Measurements from ENCODE around the gene ADCY5.
A peak's percentile ranks its signal among the peaks of the same experiment; 100 is the strongest.

The ADCY5 gene

DNA sequence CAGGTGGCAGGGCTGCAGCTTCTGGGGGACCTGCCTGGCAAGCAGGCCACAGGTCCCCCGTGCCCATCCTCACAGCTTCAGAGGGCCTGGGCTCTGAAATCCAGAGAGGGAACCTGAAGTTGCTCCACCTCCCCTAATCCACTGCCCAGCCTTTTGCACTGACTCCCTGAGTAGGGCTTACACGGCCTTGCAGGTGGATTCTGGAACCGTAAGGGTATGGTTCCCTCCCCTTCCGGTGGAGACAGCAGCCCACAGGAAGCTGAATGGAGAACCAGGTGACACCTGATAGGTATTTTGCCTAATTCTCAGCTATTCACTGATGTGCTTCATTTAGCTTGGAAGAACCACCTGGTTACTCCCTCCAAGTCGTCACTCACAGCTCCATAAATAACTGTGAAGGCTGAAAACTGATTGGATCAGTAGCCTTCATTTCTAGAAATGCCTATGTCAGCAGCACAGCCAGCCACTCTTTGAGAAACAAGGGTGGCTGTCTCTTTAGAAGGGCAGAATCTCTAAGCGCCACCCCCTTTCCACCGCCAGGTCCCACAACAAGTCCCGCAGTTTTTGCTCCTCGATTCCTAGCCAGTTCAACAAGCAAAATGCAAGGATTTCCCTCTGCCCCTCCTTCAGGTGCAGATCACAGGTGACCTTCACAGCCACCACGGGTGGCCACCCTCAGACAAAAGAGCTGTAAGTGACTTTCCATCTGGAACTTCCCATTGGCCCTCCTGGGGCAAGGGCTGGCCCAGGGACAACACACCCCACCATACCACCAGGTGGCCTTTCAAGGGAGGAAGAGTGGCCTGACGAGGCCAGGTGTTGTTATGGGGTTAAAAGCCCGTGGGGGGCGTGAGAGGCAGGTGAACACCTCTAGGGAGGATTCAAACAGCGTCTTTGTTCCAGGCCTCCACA is 134.3 kb downstream of the ADCY5 start:
- TF ChIP-seq, protein P1, sequence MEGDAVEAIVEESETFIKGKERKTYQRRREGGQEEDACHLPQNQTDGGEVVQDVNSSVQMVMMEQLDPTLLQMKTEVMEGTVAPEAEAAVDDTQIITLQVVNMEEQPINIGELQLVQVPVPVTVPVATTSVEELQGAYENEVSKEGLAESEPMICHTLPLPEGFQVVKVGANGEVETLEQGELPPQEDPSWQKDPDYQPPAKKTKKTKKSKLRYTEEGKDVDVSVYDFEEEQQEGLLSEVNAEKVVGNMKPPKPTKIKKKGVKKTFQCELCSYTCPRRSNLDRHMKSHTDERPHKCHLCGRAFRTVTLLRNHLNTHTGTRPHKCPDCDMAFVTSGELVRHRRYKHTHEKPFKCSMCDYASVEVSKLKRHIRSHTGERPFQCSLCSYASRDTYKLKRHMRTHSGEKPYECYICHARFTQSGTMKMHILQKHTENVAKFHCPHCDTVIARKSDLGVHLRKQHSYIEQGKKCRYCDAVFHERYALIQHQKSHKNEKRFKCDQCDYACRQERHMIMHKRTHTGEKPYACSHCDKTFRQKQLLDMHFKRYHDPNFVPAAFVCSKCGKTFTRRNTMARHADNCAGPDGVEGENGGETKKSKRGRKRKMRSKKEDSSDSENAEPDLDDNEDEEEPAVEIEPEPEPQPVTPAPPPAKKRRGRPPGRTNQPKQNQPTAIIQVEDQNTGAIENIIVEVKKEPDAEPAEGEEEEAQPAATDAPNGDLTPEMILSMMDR (IDR thresholded peaks at IDR 0.05) = no peak
- DNase-seq (ENCODE audit: low spot score) = no peak
- H3K4me3 ChIP-seq = no peak overlapping the region
- H3K27ac ChIP-seq = peak overlapping the region; percentile 16 to 27

- DNase-seq (ENCODE audit: low spot score) = no peak
These were observed 135.0 kb downstream of the ADCY5 start for GRCh38 chr3:123313889-123314288.

GRCh38 chr3:123312331-123313265 is 136.3 kb downstream of the ADCY5 start:
- no peak overlapping the region for H3K4me3 ChIP-seq
- H3K27ac ChIP-seq = peak overlapping the region in 1 of 2 donors; percentile 35
- TF ChIP-seq, protein P1 (IDR thresholded peaks at IDR 0.05) = no peak
- no peak for DNase-seq (ENCODE audit: low spot score)

More at GRCh38 chr3:123313889-123314288, 135.0 kb downstream of the ADCY5 start:
- Histone ChIP-seq H3K4me3 (no peak overlapping the region), H3K27ac (peak overlapping the region; percentile 16 to 27)
- TF ChIP-seq, protein P1 (IDR thresholded peaks at IDR 0.05) = no peak

DNA sequence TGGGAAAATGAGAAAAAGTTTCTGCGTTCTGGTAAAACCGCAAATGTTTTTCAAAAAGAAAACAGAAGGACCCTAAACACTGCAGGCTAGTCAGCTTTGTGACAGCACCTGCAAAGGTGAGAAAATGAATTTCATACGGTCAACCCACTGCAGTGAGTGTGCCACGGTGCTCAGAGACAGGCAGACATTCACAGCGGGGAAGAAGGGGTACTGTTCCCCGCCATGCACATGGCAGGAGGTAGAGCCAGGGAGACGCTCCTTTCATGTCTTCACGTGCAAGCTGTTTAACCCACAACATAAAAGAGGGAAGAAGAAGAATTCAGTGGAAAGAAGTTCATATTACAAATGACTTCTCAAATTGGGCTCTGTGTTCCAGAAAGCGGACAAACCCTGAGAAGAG is 137.7 kb downstream of the ADCY5 start:
- Histone ChIP-seq H3K27ac (no peak overlapping the region), H3K4me3 (no peak overlapping the region)
- no peak for DNase-seq (ENCODE audit: low spot score)
- TF ChIP-seq, protein P1 (IDR thresholded peaks at IDR 0.05) = no peak

DNA sequence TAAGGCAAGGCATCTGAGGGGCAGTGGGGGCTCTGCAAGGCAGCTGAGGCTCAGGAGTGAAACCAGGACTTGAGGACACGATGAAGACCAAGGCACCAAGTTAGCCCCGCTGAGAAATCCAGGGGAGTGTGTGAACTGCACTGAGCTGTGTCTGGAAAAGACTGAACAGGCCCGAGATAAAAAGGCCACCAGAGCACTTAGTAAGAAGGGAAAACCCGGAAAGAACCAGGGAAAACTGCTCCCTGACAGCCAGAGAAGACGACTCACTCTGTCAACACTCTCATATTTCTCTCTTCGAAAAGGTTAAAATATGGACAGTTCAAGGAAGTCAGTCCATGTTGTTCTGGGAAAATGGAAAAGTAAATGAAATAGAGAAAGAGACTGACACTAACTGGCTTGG is 138.1 kb downstream of the ADCY5 start:
- TF ChIP-seq, protein P1 (IDR thresholded peaks at IDR 0.05) = no peak
- no peak for DNase-seq (ENCODE audit: low spot score)

GRCh38 chr3:123310186-123310585 is 138.7 kb downstream of the ADCY5 start:
- no peak for DNase-seq (ENCODE audit: low spot score)

More for the DNA sequence above, 138.1 kb downstream of the ADCY5 start:
- no peak overlapping the region for H3K27ac ChIP-seq
- no peak overlapping the region for H3K4me3 ChIP-seq

More at GRCh38 chr3:123310186-123310585, 138.7 kb downstream of the ADCY5 start:
- Histone ChIP-seq H3K4me3 (no peak overlapping the region), H3K27ac (no peak overlapping the region)
- TF ChIP-seq, protein P1 (IDR thresholded peaks at IDR 0.05) = no peak

Measured in coronary artery (tissue), 2 donors.